ENCODE data around the gene ZRANB3.
"Not testable (repeated sequence)": the region's sequence is repeated elsewhere in the genome, so short reads cannot be mapped to it uniquely, and the experiment has no call there.

The ZRANB3 gene

DNA sequence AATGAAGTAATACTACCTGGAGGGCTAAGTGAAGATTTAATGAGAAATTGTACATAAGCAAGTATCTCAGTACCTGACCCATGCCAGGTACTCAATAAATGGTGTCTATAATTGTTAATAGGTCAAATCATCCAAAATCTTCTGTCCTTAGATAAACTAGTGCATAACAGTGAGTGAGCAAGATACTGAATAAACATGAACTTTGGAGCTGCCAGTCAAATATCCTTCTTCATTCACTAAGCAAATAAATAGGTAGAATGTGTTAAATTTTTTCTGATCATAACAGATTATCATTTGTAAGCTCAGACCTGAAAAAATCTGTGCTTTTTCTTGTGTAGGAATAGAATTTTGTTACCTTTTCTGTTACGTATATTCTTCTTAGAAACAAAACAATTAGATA lies 439.3 kb downstream of the ZRANB3 start (continued):
- TF ChIP-seq, protein P1, sequence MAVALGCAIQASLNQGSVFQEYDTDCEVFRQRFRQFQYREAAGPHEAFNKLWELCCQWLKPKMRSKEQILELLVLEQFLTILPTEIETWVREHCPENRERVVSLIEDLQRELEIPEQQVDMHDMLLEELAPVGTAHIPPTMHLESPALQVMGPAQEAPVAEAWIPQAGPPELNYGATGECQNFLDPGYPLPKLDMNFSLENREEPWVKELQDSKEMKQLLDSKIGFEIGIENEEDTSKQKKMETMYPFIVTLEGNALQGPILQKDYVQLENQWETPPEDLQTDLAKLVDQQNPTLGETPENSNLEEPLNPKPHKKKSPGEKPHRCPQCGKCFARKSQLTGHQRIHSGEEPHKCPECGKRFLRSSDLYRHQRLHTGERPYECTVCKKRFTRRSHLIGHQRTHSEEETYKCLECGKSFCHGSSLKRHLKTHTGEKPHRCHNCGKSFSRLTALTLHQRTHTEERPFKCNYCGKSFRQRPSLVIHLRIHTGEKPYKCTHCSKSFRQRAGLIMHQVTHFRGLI (tag by site-specific recombination; IDR thresholded peaks at IDR 0.05), result no peak
- TF ChIP-seq ZNF747 (tag by site-specific recombination; IDR thresholded peaks at IDR 0.05) (no peak), ZNF585B (tag by site-specific recombination; IDR thresholded peaks at IDR 0.05) (no peak), ZNF677 (tag by site-specific recombination; IDR thresholded peaks at IDR 0.05) (no peak), SALL2 (tag by site-specific recombination; IDR thresholded peaks at IDR 0.05; ENCODE audit: borderline replicate concordance) (no peak), ZNF707 (tag by site-specific recombination; IDR thresholded peaks at IDR 0.05) (no peak), ZNF184 (tag by site-specific recombination; IDR thresholded peaks at IDR 0.05) (no peak), SP3 (tag by site-specific recombination; IDR thresholded peaks at IDR 0.05) (no peak)
- TF ChIP-seq, protein P2, sequence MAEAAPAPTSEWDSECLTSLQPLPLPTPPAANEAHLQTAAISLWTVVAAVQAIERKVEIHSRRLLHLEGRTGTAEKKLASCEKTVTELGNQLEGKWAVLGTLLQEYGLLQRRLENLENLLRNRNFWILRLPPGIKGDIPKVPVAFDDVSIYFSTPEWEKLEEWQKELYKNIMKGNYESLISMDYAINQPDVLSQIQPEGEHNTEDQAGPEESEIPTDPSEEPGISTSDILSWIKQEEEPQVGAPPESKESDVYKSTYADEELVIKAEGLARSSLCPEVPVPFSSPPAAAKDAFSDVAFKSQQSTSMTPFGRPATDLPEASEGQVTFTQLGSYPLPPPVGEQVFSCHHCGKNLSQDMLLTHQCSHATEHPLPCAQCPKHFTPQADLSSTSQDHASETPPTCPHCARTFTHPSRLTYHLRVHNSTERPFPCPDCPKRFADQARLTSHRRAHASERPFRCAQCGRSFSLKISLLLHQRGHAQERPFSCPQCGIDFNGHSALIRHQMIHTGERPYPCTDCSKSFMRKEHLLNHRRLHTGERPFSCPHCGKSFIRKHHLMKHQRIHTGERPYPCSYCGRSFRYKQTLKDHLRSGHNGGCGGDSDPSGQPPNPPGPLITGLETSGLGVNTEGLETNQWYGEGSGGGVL (tag by site-specific recombination; IDR thresholded peaks at IDR 0.05), result no peak
- TF ChIP-seq, protein P3, sequence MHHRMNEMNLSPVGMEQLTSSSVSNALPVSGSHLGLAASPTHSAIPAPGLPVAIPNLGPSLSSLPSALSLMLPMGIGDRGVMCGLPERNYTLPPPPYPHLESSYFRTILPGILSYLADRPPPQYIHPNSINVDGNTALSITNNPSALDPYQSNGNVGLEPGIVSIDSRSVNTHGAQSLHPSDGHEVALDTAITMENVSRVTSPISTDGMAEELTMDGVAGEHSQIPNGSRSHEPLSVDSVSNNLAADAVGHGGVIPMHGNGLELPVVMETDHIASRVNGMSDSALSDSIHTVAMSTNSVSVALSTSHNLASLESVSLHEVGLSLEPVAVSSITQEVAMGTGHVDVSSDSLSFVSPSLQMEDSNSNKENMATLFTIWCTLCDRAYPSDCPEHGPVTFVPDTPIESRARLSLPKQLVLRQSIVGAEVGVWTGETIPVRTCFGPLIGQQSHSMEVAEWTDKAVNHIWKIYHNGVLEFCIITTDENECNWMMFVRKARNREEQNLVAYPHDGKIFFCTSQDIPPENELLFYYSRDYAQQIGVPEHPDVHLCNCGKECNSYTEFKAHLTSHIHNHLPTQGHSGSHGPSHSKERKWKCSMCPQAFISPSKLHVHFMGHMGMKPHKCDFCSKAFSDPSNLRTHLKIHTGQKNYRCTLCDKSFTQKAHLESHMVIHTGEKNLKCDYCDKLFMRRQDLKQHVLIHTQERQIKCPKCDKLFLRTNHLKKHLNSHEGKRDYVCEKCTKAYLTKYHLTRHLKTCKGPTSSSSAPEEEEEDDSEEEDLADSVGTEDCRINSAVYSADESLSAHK (tag by site-specific recombination; IDR thresholded peaks at IDR 0.05), result no peak

DNA sequence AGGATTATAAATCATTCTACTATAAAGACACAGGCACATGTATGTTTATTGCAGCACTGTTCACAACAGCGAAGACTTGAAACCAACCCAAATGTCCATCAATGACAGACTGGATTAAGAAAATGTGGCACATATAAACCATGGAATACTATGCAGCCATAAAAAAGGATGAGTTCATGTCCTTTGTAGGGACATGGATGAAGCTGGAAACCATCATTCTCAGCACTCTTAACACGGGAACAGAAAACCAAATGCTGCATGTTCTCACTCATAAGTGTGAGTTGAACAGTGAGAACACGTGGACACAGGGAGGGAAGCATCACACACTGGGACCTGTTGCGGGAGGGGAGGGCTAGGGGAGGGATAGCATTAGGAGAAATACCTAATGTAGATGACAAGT lies 441.4 kb downstream of the ZRANB3 start:
- H3K4me1 ChIP-seq (ENCODE audit: control insufficient read depth, insufficient read depth, low read length), result peaks cover 13% of the 10 kb centered on the region
- H3K36me3 ChIP-seq (ENCODE audit: control insufficient read depth in 2 of 2, insufficient read depth in 1 of 2, low read length in 2 of 2), result peaks cover 0 to 12% of the 10 kb centered on the region in 2 experiments
- H3K4me3 ChIP-seq (ENCODE audit: low read depth, low read length); POLR2A ChIA-PET; H3K27ac ChIP-seq (ENCODE audit: extremely low read depth, low read depth, low read length); CTCF ChIA-PET; H3K9me3 ChIP-seq (ENCODE audit: control insufficient read depth, insufficient read depth, low read depth, low read length): not testable (repeated sequence)
- TF ChIP-seq, protein P4, sequence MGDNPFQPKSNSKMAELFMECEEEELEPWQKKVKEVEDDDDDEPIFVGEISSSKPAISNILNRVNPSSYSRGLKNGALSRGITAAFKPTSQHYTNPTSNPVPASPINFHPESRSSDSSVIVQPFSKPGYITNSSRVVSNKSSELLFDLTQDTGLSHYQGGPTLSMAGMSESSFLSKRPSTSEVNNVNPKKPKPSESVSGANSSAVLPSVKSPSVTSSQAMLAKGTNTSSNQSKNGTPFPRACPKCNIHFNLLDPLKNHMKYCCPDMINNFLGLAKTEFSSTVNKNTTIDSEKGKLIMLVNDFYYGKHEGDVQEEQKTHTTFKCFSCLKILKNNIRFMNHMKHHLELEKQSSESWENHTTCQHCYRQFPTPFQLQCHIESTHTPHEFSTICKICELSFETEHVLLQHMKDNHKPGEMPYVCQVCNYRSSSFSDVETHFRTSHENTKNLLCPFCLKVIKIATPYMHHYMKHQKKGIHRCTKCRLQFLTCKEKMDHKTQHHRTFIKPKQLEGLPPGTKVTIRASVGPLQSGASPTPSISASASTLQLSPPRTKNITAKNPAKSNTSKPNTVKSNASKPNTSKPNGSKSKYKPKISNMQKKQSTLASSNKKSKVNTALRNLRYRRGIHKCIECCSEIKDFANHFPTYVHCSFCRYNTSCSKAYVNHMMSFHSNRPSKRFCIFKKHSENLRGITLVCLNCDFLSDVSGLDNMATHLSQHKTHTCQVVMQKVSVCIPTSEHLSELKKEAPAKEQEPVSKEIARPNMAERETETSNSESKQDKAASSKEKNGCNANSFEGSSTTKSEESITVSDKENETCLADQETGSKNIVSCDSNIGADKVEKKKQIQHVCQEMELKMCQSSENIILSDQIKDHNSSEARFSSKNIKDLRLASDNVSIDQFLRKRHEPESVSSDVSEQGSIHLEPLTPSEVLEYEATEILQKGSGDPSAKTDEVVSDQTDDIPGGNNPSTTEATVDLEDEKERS (tag by site-specific recombination; IDR thresholded peaks at IDR 0.05), result 0 out of 2 replicates have a peak, but pooled peaks have one; percentile 63
- TF ChIP-seq ZNF146 (tag by site-specific recombination; IDR thresholded peaks at IDR 0.05), result peak; percentile 92
